ENCODE measurements around the gene VWA8.
"Not testable (repeated sequence)": the region's sequence is repeated elsewhere in the genome, so short reads cannot be mapped to it uniquely, and the experiment has no call there.

Gene VWA8

DNA sequence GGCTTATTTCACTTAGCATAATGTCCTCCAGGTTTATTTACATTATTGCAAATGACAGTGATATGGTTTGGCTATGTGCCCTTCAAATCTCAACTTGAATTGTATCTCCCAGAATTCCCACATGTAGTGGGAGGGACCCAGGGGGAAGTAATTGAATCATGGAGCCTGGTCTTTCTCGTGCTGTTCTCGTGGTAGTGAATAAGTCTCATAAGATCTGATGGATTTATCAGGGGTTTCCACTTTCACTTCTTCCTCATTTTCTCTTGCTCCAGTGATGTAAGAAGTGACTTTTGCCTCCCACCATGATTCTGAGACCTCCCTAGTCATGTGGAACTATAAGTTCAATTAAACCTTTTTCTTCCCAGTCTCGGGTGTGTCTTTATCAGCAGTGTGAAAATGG is 109.6 kb downstream of the VWA8 start:
- DNase-seq (ENCODE audit: low read depth): no peak

DNA sequence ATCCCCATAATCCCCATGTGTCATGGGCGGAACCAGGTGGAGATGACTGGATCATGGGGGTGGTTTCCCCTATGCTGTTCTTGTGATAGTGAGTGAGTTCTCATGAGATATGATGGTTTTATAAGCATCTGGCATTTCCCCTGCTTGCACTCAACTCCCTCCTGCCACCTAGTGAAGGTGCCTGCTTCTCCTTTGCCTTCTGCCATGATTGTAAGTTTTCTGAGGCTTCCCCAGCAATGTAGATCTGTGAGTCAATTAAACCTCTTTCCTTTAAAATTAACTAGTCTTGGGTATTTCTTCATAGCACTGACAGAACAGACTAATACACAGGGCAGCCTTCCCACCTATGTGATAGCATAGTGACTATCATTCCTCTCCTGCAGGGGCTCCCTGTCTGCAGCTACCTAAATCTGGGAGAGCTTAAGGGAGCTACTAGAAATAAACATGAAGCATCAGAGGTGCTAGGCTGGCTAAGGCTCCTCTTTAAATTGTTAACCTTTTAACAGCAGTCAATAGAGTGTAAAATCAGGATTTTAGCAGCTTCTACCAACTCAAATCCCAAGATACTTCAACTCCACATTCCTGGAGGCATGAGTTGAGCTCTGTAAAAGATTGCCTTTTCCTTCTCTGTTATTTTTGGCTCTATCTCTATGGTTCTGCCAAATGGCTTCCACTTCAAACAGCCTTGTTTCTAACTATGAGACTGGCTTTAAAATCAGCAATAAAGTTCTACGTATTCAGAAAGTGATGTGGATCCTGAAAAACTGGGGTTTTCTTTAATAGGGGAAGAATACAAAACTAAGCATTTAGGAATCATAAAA is 112.3 kb downstream of the VWA8 start:
- peak; percentile 28 for DNase-seq (ENCODE audit: low read depth)

GRCh38 chr13:41847216-41847615 is 113.7 kb downstream of the VWA8 start:
- peak; percentile 67 for DNase-seq (ENCODE audit: low read depth)

GRCh38 chr13:41842036-41842620 is 118.8 kb downstream of the VWA8 start:
- DNase-seq (ENCODE audit: low read depth): peak; percentile 74

GRCh38 chr13:41837629-41838028 is 123.3 kb downstream of the VWA8 start:
- DNase-seq (ENCODE audit: low read depth): peak; percentile 30

DNA sequence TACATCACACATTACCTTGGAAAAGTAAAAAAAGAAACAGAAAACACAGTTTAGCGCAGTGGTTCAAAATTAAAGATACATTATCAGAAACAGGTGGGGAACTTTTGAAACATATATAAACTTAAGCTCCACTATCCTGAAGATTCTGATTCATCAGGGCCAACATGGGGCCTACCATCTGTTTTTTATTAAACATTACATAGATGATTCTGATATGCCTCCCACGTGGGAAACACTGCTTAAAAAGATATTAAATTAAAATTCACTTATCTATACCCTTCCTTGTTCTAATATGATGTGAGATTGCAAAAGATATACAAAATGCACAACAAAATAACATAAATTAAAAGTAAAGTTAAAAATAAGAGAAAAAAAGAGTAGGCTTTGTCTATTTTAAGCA is 125.0 kb downstream of the VWA8 start:
- DNase-seq (ENCODE audit: low read depth): peak; percentile 71

DNA sequence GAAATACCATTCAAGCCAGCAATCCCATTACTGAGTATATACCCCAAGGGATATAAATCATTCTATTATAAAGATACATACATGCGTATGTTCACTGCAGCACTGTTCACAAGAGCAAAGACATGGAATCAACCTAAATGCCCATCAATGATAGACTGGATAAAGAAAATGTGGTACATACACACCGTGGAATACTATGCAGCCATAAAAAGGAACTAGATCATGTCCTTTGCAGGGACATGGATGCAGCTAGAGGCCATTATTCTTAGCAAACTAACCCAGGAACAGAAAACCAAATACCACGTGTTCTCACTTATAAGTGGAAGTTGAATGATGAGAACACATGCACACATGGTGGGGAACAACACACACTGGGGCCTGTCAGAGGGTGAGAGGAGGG is 126.2 kb downstream of the VWA8 start:
- DNase-seq (ENCODE audit: low read depth): not testable (repeated sequence)

DNA sequence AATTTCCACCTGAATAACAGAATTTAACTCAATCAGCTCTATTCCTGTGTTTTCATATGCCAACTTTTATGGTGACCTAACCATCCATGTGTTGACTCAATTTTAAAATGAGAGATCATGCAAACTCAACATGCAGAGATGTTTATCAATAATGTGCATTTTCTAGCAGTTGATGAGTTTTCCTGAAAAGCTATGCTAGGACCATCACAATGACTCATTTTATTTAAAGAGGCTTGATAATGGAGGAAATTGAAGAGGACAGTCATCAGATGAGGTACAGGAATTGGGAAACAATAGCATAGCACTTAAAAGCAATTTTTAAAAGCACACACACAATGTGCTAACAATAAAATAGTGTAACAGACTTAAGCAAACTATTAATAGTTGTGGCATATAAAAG is 127.1 kb downstream of the VWA8 start:
- no peak for DNase-seq (ENCODE audit: low read depth)

GRCh38 chr13:41833201-41833600 is 127.7 kb downstream of the VWA8 start:
- peak; percentile 23 for DNase-seq (ENCODE audit: low read depth)

DNA sequence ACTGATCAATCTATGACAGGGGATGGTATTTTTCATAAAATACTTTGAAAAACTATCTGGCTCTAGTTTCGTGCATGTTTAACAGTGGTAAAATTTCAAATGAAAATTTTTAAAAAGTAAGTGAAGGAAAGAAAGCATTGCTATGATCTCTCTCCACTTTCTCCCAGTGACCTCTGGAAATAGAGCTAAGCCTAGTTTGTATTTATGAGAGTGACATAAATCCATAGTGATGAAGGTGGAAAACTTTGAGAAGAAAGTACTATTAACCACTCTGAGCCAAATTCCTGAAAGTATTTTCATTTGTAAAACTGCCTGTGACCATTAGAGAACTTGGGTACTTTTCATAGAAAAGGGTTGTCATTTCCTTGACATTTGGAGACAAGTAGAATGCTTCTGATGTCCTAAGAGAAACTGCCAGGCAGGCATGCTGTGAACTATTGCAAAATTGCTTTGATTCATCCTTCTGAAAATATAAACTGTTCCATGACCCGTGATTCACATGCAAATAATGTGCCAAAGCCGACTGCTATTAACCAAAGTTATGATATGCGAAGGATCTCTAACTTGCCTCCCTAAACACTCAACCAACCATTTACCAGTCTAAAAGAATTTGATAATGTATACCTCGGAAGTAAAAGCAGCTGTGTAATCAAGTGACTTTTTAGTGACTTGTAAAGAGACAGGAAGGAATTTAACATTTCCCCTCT is 133.2 kb downstream of the VWA8 start:
- DNase-seq (ENCODE audit: low read depth): peak; percentile 97

GRCh38 chr13:41825691-41826090 is 135.2 kb downstream of the VWA8 start:
- peak; percentile 61 for DNase-seq (ENCODE audit: low read depth)

GRCh38 chr13:41823476-41823875 is 137.4 kb downstream of the VWA8 start:
- no peak for DNase-seq (ENCODE audit: low read depth)

DNA sequence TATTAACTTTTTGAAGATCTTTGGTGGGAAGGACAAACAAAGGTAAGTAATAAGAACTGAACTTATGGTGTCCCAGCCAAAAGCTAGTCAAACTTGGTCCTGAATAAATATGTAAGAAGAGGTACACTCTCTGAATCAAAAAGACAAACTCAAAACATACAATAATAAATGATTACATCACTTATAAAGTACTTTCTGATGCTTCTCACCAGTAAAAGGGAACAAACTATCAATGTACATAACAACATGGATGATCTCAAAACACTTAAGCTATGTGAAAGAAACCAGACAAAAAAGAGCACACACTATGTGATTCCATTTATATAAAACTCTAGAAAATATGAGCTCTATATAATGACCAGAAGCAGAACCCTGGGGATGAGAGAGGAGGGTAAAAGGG is 138.3 kb downstream of the VWA8 start:
- DNase-seq (ENCODE audit: low read depth): no peak

DNA sequence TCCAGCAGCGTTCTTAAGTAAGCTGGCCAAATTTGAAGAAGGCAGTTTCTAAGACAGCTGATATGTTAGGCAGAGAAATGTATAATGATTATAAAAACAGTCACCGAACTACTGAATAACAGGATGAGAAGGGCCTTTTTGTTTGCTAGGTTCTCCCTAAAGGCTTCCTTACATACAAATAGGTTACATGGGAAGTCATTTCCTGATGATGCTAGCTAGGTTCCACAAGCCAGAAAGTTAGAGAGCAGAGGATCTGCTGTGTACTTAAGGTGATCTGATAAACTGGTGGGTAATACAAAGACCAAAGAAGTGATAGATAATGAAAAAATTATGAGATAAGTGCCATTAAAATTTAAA is 139.7 kb downstream of the VWA8 start:
- no peak for DNase-seq (ENCODE audit: low read depth)

- DNase-seq (ENCODE audit: low read depth): no peak
These were observed 140.2 kb downstream of the VWA8 start for GRCh38 chr13:41820581-41821237.

GRCh38 chr13:41816057-41816456 is 144.9 kb downstream of the VWA8 start:
- no peak for DNase-seq (ENCODE audit: low read depth)

DNA sequence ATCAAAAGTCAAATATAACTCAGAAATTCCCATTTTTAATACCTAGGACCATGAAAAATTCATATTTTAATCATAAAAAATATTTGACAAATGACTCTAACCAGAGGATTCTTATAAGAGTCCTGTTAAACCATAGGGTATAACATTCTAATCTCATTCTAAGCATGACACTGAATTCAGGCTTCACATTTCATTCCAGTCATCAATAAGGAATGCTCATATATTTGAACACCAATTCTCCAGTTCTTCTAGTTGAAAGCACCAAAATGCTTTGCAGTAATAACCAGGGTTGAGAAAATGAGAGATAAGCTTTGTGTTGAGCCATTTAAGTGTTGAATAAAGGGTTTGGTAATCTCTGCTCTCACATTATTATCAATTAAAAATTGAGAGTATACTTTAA is 147.5 kb downstream of the VWA8 start:
- peak; percentile 78 for DNase-seq (ENCODE audit: low read depth)

GRCh38 chr13:41812851-41813250 is 148.1 kb downstream of the VWA8 start:
- no peak for DNase-seq (ENCODE audit: low read depth)

DNA sequence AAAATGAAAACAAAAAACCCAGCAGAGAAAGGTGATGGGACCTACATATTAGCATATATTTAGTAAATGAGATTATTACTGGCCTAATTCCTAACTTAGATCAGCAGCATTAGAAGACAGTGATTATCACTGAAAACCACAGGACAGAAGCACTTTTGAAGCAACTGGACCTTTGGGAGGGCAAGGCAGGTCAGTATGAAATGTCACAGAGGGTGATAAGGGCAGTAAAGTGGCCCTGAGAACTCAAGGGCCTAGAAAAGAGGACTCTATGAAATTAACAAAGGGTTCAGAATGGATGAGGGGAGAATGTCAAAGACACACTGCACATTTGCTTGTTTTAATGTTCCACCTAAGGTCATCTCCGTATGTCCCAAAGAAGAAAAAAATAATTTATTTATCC is 148.7 kb downstream of the VWA8 start:
- DNase-seq (ENCODE audit: low read depth): no peak

GRCh38 chr13:41811588-41812021 is 149.3 kb downstream of the VWA8 start:
- no peak for DNase-seq (ENCODE audit: low read depth)

DNA sequence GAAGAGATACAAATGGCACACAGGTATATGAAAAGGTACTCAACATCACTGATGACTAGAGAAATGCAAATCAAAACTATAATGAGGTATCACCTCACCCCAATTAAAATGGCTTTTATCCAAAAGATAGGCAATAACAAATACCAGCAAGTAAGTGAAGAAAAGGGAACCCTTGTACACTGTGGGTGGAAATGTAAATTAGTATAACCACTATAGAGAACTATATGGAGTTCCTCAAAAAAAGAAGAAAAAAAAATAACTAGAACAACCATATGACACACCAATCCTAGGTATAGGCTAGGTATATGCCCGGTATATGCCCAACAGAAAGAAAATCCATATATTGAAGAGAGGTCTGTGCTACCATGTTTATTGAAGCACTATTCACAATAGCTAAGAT is 150.9 kb downstream of the VWA8 start:
- DNase-seq (ENCODE audit: low read depth): no peak

GRCh38 chr13:41803445-41803735 is 157.5 kb downstream of the VWA8 start:
- not testable (repeated sequence) for DNase-seq (ENCODE audit: low read depth)
